ENCODE results near the gene SFXN5. TPM values are rescaled to one million over a fixed set of nuclear protein-coding genes. Genes with fewer than 3 reads are reported as not detected.

The SFXN5 gene
- total RNA-seq, 2 donors from 2014 or later, result 16.1 to 26.4 TPM

GRCh38 chr2:72942881-72943418, 128.6 kb downstream of the SFXN5 start:
- no peaks in the 10 kb centered on the region for H3K36me3 ChIP-seq
- H3K27ac ChIP-seq, result no peak overlapping the region
- H3K27me3 ChIP-seq, result no peaks in the 10 kb centered on the region
- H3K4me1 ChIP-seq, result no peaks in the 10 kb centered on the region
- H3K9me3 ChIP-seq, result no peaks in the 10 kb centered on the region
- DNase-seq, result no peak
- TF ChIP-seq CTCF (IDR thresholded peaks at IDR 0.05), result no peak
- no peak overlapping the region for H3K9ac ChIP-seq (ENCODE audit: low read depth in 2 of 2, low read length in 2 of 2)
- intact Hi-C loops (cut with DNase I), result no loop called here
- H3K4me3 ChIP-seq, result no peak overlapping the region

- no peak overlapping the region for H3K4me3 ChIP-seq
- H3K9me3 ChIP-seq, result no peaks in the 10 kb centered on the region
- DNase-seq, result no peak
- H3K9ac ChIP-seq (ENCODE audit: low read depth in 2 of 2, low read length in 2 of 2), result no peak overlapping the region
- no peaks in the 10 kb centered on the region for H3K36me3 ChIP-seq
- intact Hi-C loops (cut with DNase I), result no loop called here
- no peak for TF ChIP-seq CTCF (IDR thresholded peaks at IDR 0.05)
- no peaks in the 10 kb centered on the region for H3K4me1 ChIP-seq
- H3K27ac ChIP-seq, result no peak overlapping the region
- no peaks in the 10 kb centered on the region for H3K27me3 ChIP-seq
Observed at GRCh38 chr2:72942293-72942692, 129.2 kb downstream of the SFXN5 start.

GRCh38 chr2:72940786-72941185, 130.7 kb downstream of the SFXN5 start:
- TF ChIP-seq CTCF (IDR thresholded peaks at IDR 0.05), result no peak
- no peak for DNase-seq
- H3K9ac ChIP-seq (ENCODE audit: low read depth in 2 of 2, low read length in 2 of 2), result no peak overlapping the region
- H3K4me3 ChIP-seq, result no peak overlapping the region
- H3K27me3 ChIP-seq, result no peaks in the 10 kb centered on the region
- H3K36me3 ChIP-seq, result no peaks in the 10 kb centered on the region
- no peaks in the 10 kb centered on the region for H3K4me1 ChIP-seq
- no peak overlapping the region for H3K27ac ChIP-seq
- intact Hi-C loops (cut with DNase I), result no loop called here
- no peaks in the 10 kb centered on the region for H3K9me3 ChIP-seq

GRCh38 chr2:72940361-72940760, 131.2 kb downstream of the SFXN5 start:
- H3K4me1 ChIP-seq, result no peaks in the 10 kb centered on the region
- no peak for TF ChIP-seq CTCF (IDR thresholded peaks at IDR 0.05)
- H3K9me3 ChIP-seq, result no peaks in the 10 kb centered on the region
- intact Hi-C loops (cut with DNase I), result no loop called here
- H3K9ac ChIP-seq (ENCODE audit: low read depth in 2 of 2, low read length in 2 of 2), result no peak overlapping the region
- H3K27ac ChIP-seq, result no peak overlapping the region
- DNase-seq, result no peak
- no peaks in the 10 kb centered on the region for H3K36me3 ChIP-seq
- H3K27me3 ChIP-seq, result no peaks in the 10 kb centered on the region
- H3K4me3 ChIP-seq, result no peak overlapping the region

- Histone ChIP-seq H3K9me3 (no peaks in the 10 kb centered on the region), H3K9ac (ENCODE audit: low read depth in 2 of 2, low read length in 2 of 2) (no peak overlapping the region), H3K4me1 (no peaks in the 10 kb centered on the region), H3K27ac (no peak overlapping the region), H3K27me3 (no peaks in the 10 kb centered on the region), H3K4me3 (no peak overlapping the region), H3K36me3 (no peaks in the 10 kb centered on the region)
- no peak for TF ChIP-seq CTCF (IDR thresholded peaks at IDR 0.05)
- intact Hi-C loops (cut with DNase I), result no loop called here
- no peak for DNase-seq
Observed at GRCh38 chr2:72938455-72938854, 133.1 kb downstream of the SFXN5 start.

- no peak overlapping the region for H3K4me3 ChIP-seq
- H3K27me3 ChIP-seq, result no peaks in the 10 kb centered on the region
- H3K27ac ChIP-seq, result no peak overlapping the region
- no peaks in the 10 kb centered on the region for H3K36me3 ChIP-seq
- H3K9ac ChIP-seq (ENCODE audit: low read depth in 2 of 2, low read length in 2 of 2), result no peak overlapping the region
- no peak for DNase-seq
- no peaks in the 10 kb centered on the region for H3K9me3 ChIP-seq
- intact Hi-C loops (cut with DNase I), result no loop called here
- TF ChIP-seq CTCF (IDR thresholded peaks at IDR 0.05), result no peak
- no peaks in the 10 kb centered on the region for H3K4me1 ChIP-seq
Observed at GRCh38 chr2:72937356-72937669, 134.2 kb downstream of the SFXN5 start.
